Naive thymus-derived CD4-positive, alpha-beta T cell (primary cell): Measurements from ENCODE around the gene R3HDM1. TPM values are rescaled to one million over a fixed set of nuclear protein-coding genes. Genes with fewer than 3 reads are reported as not detected.
"Not testable (repeated sequence)": the region's sequence is repeated elsewhere in the genome, so short reads cannot be mapped to it uniquely, and the experiment has no call there.

ENCODE experiments used
- ATAC-seq: fragments of 150-1000 bp; cut with Tn5 transposase; 2 replicates; pipeline ENCODE4 v1.10.0; 2021; ENCODE audit warnings: mild to moderate bottlenecking, moderate library complexity
- CTCF ChIA-PET: fragments of 350-600 bp; sonication (Branson Sonifier 250); formaldehyde crosslinking; loops from one replicate; lab custom pipeline; 2021; ENCODE audit warnings: antibody characterized with exemption; lab: Charles Lee
- POLR2A ChIA-PET: fragments of 350-600 bp; sonication (Branson Sonifier 250); formaldehyde crosslinking; loops from one replicate; lab custom pipeline; 2021; ENCODE audit warnings: antibody characterized with exemption, inconsistent platforms; lab: Charles Lee
- DNase-seq, 9 donors: peaks; one replicate each; pipeline versions ENCODE4 v3.0.0 to v3.0.0-alpha.2; 2020 to 2022; ENCODE audit warnings: mixed read lengths in 1 of 9
- H3K27ac ChIP-seq: one replicate; pipeline ENCODE4 v1.7.0; 2013; ENCODE audit warnings: mild to moderate bottlenecking, low read depth, low read length, moderate library complexity
- H3K27me3 ChIP-seq, 2 donors: one replicate each; pipeline ENCODE4 v1.7.0; 2013; ENCODE audit warnings: low read length in 2 of 2, mild to moderate bottlenecking in 2 of 2, moderate library complexity in 2 of 2; ENCODE audit not compliant: control insufficient read depth in 2 of 2, insufficient read depth in 2 of 2
- H3K36me3 ChIP-seq, 3 experiments: 1 replicate in 2 of 3; 2 replicates in 1 of 3; pipeline ENCODE4 v1.7.0; 2013; ENCODE audit warnings: low read length in 3 of 3, mild to moderate bottlenecking in 3 of 3, moderate library complexity in 1 of 3; ENCODE audit not compliant: insufficient read depth in 3 of 3, control insufficient read depth in 2 of 3
- H3K4me1 ChIP-seq, 2 donors: one replicate each; pipeline ENCODE4 v1.7.0; 2013; ENCODE audit warnings: low read length in 2 of 2, mild to moderate bottlenecking in 2 of 2, moderate library complexity in 1 of 2; ENCODE audit not compliant: control insufficient read depth in 2 of 2, insufficient read depth in 2 of 2
- H3K4me3 ChIP-seq: 2 replicates; pipeline ENCODE4 v1.7.0; 2013; ENCODE audit warnings: mild to moderate bottlenecking, low read length
- H3K9me3 ChIP-seq, 3 experiments: 1 replicate in 2 of 3; 2 replicates in 1 of 3; pipeline ENCODE4 v1.7.0; 2013; ENCODE audit warnings: low read length in 3 of 3; ENCODE audit not compliant: control insufficient read depth in 2 of 3
- H3K27ac Mint-ChIP-seq, 9 donors: one replicate each; pipeline ENCODE4 v1.8.0; 2020 to 2022; ENCODE audit warnings: mixed read lengths in 9 of 9, mild to moderate bottlenecking in 8 of 9, moderate library complexity in 5 of 9, inconsistent platforms in 2 of 9
- H3K27me3 Mint-ChIP-seq, 5 donors: one replicate each; pipeline ENCODE4 v1.8.0; 2021 to 2022; ENCODE audit warnings: mixed read lengths in 5 of 5, mild to moderate bottlenecking in 1 of 5
- H3K36me3 Mint-ChIP-seq, 5 donors: one replicate each; pipeline ENCODE4 v1.8.0; 2020 to 2022; ENCODE audit warnings: mixed read lengths in 5 of 5, mild to moderate bottlenecking in 3 of 5, inconsistent platforms in 1 of 5
- H3K4me1 Mint-ChIP-seq, 7 donors: one replicate each; pipeline ENCODE4 v1.8.0; 2020 to 2022; ENCODE audit warnings: mixed read lengths in 7 of 7, mild to moderate bottlenecking in 3 of 7, inconsistent platforms in 1 of 7
- H3K4me3 Mint-ChIP-seq, 10 donors: one replicate each; pipeline ENCODE4 v1.8.0; 2020 to 2022; ENCODE audit warnings: mild to moderate bottlenecking in 10 of 10, mixed read lengths in 10 of 10, moderate library complexity in 6 of 10, inconsistent platforms in 2 of 10
- H3K9me3 Mint-ChIP-seq, 11 donors: one replicate each; pipeline ENCODE4 v1.8.0; 2020 to 2022; ENCODE audit warnings: mixed read lengths in 11 of 11, mild to moderate bottlenecking in 4 of 11, inconsistent platforms in 1 of 11, moderate library complexity in 1 of 11
- intact Hi-C, 2 donors: fragments of 100-400 bp; cut with micrococcal nuclease; formaldehyde crosslinking; loops; one replicate each; pipeline ENCODE4 v1.15.1; 2023
- polyA plus RNA-seq, 2 donors: library from polyadenylated mRNA; unstranded; fragments of 300-500 nt; fragmentation: Illumina TruSeq; gene quantifications; one replicate each; pipeline ENCODE4 v1.2.3, GENCODE V29; 2021
- total RNA-seq, 6 experiments: library from RNA in 5 of 6; stranded (reverse) in 5 of 6; gene quantifications; 1 replicate in 5 of 6; 2 replicates in 1 of 6; pipeline ENCODE4 v1.2.3 and lab custom pipeline; 2021 to 2026

R3HDM1 gene
- total and polyA plus RNA-seq, 7 experiments from 2014 or later: 21.0 to 58.2 (median 44.3) TPM

DNA sequence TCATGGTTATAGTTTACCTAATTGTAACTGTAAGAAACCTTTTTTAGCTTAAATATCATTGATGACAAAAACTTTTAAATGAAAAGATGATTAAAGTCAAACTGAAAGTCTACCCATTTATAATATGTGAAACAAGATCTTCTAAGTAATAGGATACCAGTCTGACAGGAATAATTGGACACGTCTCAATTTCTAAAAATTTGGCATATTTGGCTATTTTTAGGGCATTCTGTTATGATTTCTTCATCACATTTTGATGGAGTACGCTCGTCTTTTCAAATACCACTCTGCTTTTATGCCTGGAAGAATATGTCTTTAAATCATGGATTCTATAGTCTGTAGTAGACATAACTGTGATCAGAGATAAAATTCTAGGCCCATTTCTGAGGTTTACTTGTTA lies 1.3 kb downstream of the R3HDM1 start:
- Histone ChIP-seq H3K27me3 (no peaks in the 10 kb centered on the region), H3K27ac (no peak overlapping the region), H3K4me3 (no peak overlapping the region), H3K9me3 (no peaks in the 10 kb centered on the region), H3K36me3 (peaks cover 0 to 5% (median 0%) of the 10 kb centered on the region in 3 experiments), H3K4me1 (peaks cover 4 to 21% of the 10 kb centered on the region in 2 donors)
- Mint-ChIP-seq H3K9me3 (peaks cover 0 to 1% (median 0%) of the 10 kb centered on the region in 11 donors), H3K36me3 (peaks cover 0 to 2% (median 0%) of the 10 kb centered on the region in 5 donors), H3K4me1 (peaks cover 8 to 42% (median 34%) of the 10 kb centered on the region in 7 donors), H3K27me3 (no peaks in the 10 kb centered on the region), H3K27ac (peak overlapping the region in 5 of 9 donors; percentile 34 to 78 (median 49)), H3K4me3 (peak overlapping the region in 3 of 10 donors; percentile 48 to 75 (median 66))
- ChIA-PET POLR2A (interaction anchor here (0.7 to 2.4 kb wide), 3 partner anchors 57 to 615 kb away, joined by 3 to 18 read pairs (median 5); partner anchors contain the start of gene CCNT2), CTCF (interaction anchor here (1.0 kb wide), 1 partner anchor 53 kb away, joined by 3 read pairs; no protein-coding TSS in a partner anchor)
- ATAC-seq: no peak
- DNase-seq: no peak
- intact Hi-C loops: loop anchor here in 1 of 2 donors (5.0 to 10.0 kb wide), 4 partner anchors 452 to 850 kb away; partner anchors contain the start of gene DARS1

DNA sequence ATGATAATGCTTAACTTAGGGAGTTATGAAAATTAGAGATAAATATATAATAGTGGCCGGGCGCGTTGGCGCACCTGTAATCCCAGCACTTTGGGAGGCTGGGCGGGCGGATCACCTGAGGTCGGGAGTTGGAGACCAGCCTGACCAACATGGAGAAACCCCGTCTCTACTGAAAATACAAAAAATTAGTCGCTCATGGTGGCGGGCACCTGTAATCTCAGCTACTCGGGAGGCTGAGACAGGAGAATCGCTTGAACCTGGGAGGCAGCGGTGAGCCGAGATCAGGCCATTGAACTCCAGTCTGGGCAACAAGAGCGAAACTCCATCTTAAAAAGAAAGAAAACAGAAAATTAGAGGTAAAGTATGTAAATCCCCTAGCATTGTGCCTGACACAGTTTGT lies 2.3 kb downstream of the R3HDM1 start:
- ATAC-seq, H3K27ac Mint-ChIP-seq, POLR2A ChIA-PET, H3K27me3 Mint-ChIP-seq, H3K9me3 Mint-ChIP-seq, H3K9me3 ChIP-seq, DNase-seq, CTCF ChIA-PET, H3K36me3 Mint-ChIP-seq, H3K4me3 ChIP-seq, H3K36me3 ChIP-seq, H3K27me3 ChIP-seq, H3K27ac ChIP-seq: not testable (repeated sequence)
- peak overlapping the region in 3 of 10 donors; percentile 39 to 53 (median 48) for H3K4me3 Mint-ChIP-seq
- H3K4me1 ChIP-seq: peaks cover 4 to 21% of the 10 kb centered on the region in 2 donors
- intact Hi-C loops: loop anchor here in 1 of 2 donors (5.0 to 10.0 kb wide), 4 partner anchors 451 to 849 kb away; partner anchors contain the start of gene DARS1
- peaks cover 8 to 42% (median 34%) of the 10 kb centered on the region in 7 donors for H3K4me1 Mint-ChIP-seq

DNA sequence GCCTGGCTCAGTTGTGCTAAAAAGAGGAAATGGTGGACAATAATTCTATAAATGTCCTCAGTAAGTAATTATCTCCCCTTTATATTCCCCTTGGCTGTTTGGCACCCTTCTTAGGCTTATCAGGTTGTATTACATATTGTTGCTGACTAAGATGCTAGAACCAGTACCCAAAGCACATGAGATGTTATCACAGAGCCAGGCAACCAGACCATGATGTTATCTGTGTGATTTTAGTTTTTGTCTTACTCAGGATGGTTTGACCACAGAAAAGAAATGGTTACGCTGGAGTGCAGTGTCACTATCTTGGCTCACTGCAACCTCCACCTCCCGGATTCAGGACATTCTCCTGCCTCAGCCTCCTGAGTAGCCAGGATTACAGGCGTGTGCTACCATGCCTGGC lies 15.2 kb downstream of the R3HDM1 start:
- no peaks in the 10 kb centered on the region for H3K27me3 Mint-ChIP-seq
- peak; percentile 37 for ATAC-seq
- H3K27ac Mint-ChIP-seq: peak overlapping the region in 1 of 9 donors; percentile 0

DNA sequence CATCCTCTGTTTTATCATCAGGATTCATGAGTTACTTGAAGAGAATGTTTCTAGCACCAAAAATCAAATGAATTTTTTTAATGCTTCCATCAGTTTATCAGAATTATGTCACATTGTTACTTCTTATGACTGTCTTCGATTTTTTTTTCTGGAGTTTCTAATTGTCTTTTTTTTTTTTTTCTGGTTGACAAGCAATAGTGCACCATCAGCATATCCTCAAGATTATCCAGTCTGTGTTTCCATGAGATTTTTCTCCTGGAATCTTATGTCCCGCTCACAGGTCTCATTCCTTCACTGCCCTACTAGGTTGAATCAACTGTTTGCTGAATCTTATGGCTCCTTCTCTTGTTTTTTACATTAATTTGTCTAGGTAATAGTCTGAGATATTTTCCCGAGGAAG lies 16.0 kb downstream of the R3HDM1 start:
- no peak overlapping the region for H3K27ac ChIP-seq
- H3K27ac Mint-ChIP-seq: no peak overlapping the region
- no peak overlapping the region for H3K4me3 ChIP-seq
- H3K9me3 Mint-ChIP-seq: peaks cover 0 to 2% (median 0%) of the 10 kb centered on the region in 11 donors
- CTCF ChIA-PET: no interaction called here
- ATAC-seq (no peak), DNase-seq (no peak)
- H3K4me1 Mint-ChIP-seq: peaks cover 14 to 46% (median 32%) of the 10 kb centered on the region in 7 donors
- H3K27me3 Mint-ChIP-seq: no peaks in the 10 kb centered on the region
- H3K36me3 Mint-ChIP-seq: peaks cover 0 to 14% (median 5%) of the 10 kb centered on the region in 5 donors
- H3K36me3 ChIP-seq: no peaks in the 10 kb centered on the region
- peaks cover 4 to 5% of the 10 kb centered on the region in 2 donors for H3K4me1 ChIP-seq
- H3K27me3 ChIP-seq: no peaks in the 10 kb centered on the region
- H3K9me3 ChIP-seq: no peaks in the 10 kb centered on the region
- POLR2A ChIA-PET: no interaction called here
- no peak overlapping the region for H3K4me3 Mint-ChIP-seq
- intact Hi-C loops: no loop called here

More for the DNA sequence above, 15.2 kb downstream of the R3HDM1 start:
- Histone ChIP-seq H3K9me3 (no peaks in the 10 kb centered on the region), H3K36me3 (no peaks in the 10 kb centered on the region), H3K27ac (no peak overlapping the region), H3K4me3 (no peak overlapping the region), H3K27me3 (no peaks in the 10 kb centered on the region), H3K4me1 (peaks cover 4 to 5% of the 10 kb centered on the region in 2 donors)
- H3K4me1 Mint-ChIP-seq: peaks cover 14 to 46% (median 32%) of the 10 kb centered on the region in 7 donors
- peaks cover 0 to 2% (median 0%) of the 10 kb centered on the region in 11 donors for H3K9me3 Mint-ChIP-seq
- CTCF ChIA-PET: no interaction called here
- POLR2A ChIA-PET: no interaction called here
- peaks cover 0 to 14% (median 5%) of the 10 kb centered on the region in 5 donors for H3K36me3 Mint-ChIP-seq
- intact Hi-C loops: no loop called here
- no peak overlapping the region for H3K4me3 Mint-ChIP-seq
- DNase-seq: no peak

DNA sequence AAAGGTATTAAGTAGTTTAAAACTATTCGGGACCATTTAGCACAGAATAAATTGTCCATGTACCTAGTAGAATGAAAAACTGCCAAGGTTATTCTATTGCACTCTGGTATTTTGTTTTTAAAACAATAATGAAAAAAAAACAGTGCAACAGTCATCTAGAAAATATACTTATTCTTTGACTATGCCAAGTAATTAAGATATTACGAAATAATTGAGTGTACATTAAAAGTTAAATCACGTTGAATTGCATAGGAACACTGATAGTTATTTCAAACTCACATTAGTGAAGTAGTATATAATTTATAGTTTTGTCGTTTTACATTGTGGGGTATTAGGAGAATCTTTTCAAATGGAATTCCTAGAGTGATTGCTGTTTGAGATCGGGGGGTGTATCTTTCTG lies 20.1 kb downstream of the R3HDM1 start:
- Histone ChIP-seq H3K36me3 (no peaks in the 10 kb centered on the region), H3K4me1 (no peaks in the 10 kb centered on the region), H3K27me3 (no peaks in the 10 kb centered on the region), H3K27ac (no peak overlapping the region), H3K9me3 (no peaks in the 10 kb centered on the region), H3K4me3 (no peak overlapping the region)
- Mint-ChIP-seq H3K4me1 (peaks cover 5 to 44% (median 32%) of the 10 kb centered on the region in 7 donors), H3K27me3 (no peaks in the 10 kb centered on the region), H3K9me3 (no peaks in the 10 kb centered on the region), H3K36me3 (peaks cover 0 to 29% (median 11%) of the 10 kb centered on the region in 5 donors), H3K27ac (no peak overlapping the region), H3K4me3 (no peak overlapping the region)
- POLR2A ChIA-PET: no interaction called here
- intact Hi-C loops: no loop called here
- CTCF ChIA-PET: no interaction called here
- DNase-seq (no peak), ATAC-seq (no peak)

DNA sequence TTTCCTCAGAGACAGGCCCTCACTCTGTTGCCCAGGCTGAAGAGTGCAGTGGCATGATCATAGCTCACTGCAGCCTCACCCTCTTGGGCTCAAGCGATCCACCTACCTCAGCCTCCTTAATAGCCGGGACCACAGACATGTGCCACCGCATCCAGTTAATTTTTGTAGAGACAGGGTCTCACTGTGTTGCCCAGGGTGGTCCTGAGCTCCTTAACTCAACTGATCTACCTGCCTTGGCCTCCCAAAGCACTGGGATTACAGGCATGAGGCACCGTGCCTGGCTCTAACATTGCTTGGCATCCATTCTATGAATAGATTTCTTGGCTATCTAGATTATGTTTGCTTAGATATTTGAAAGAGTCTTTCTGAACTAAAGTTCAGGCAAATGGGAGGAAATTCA lies 21.6 kb downstream of the R3HDM1 start:
- intact Hi-C loops: no loop called here
- no peaks in the 10 kb centered on the region for H3K9me3 Mint-ChIP-seq
- no peak overlapping the region for H3K4me3 ChIP-seq
- POLR2A ChIA-PET: no interaction called here
- H3K36me3 Mint-ChIP-seq: peaks cover 0 to 30% (median 15%) of the 10 kb centered on the region in 5 donors
- H3K4me1 ChIP-seq: no peaks in the 10 kb centered on the region
- H3K27me3 Mint-ChIP-seq: no peaks in the 10 kb centered on the region
- peaks cover 0 to 46% (median 34%) of the 10 kb centered on the region in 7 donors for H3K4me1 Mint-ChIP-seq
- H3K27ac Mint-ChIP-seq: no peak overlapping the region
- no peak for DNase-seq
- H3K27ac ChIP-seq: no peak overlapping the region
- no peaks in the 10 kb centered on the region for H3K27me3 ChIP-seq
- CTCF ChIA-PET: no interaction called here
- no peaks in the 10 kb centered on the region for H3K9me3 ChIP-seq
- no peak overlapping the region for H3K4me3 Mint-ChIP-seq
- H3K36me3 ChIP-seq: no peaks in the 10 kb centered on the region
- no peak for ATAC-seq

DNA sequence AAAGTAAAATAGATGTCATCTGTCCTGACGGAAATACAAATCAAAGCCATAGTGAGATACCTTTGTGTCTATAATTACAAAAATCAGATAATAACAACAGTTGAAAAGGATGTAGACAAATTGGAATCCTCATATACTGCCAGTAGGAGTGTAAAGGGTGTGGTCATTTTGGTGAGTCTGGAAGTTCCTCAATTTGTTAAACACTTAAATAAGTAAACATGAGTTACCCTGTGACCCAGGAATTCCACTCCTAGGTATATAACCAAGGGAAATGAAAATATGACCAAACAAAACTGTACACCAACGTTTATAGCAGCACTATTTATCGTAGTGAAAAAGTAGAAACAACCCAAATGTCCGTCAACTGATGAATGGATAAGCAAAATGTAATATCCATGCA lies 24.0 kb downstream of the R3HDM1 start:
- DNase-seq (no peak), ATAC-seq (no peak)
- Histone ChIP-seq H3K4me3 (no peak overlapping the region), H3K36me3 (no peaks in the 10 kb centered on the region), H3K4me1 (no peaks in the 10 kb centered on the region), H3K27me3 (no peaks in the 10 kb centered on the region), H3K27ac (no peak overlapping the region), H3K9me3 (no peaks in the 10 kb centered on the region)
- no peaks in the 10 kb centered on the region for H3K27me3 Mint-ChIP-seq
- ChIA-PET CTCF (no interaction called here), POLR2A (interaction anchor here (0.7 kb wide), 1 partner anchor 10 kb away, joined by 3 read pairs; no protein-coding TSS in a partner anchor)
- no peak overlapping the region for H3K4me3 Mint-ChIP-seq
- H3K9me3 Mint-ChIP-seq: no peaks in the 10 kb centered on the region
- intact Hi-C loops: no loop called here
- H3K27ac Mint-ChIP-seq: no peak overlapping the region
- peaks cover 0 to 34% (median 12%) of the 10 kb centered on the region in 5 donors for H3K36me3 Mint-ChIP-seq
- peaks cover 0 to 41% (median 33%) of the 10 kb centered on the region in 7 donors for H3K4me1 Mint-ChIP-seq
